HepG2 (cell line): ENCODE measurements around the gene NPC2. TPM values are rescaled to one million over a fixed set of nuclear protein-coding genes. Genes with fewer than 3 reads are reported as not detected.

Experiments
- ATAC-seq: fragments of 200-7000 bp; cut with Tn5 transposase; 3 replicates; pipeline ENCODE4 v1.9.1; 2020; ENCODE audit warnings: mild to moderate bottlenecking, moderate library complexity
- BruUV-seq: library from RNA; stranded (reverse); fragments of 400-500 nt; replicated peaks from 2 replicates; lab custom pipeline; 2021; lab: Mats Ljungman, UMichigan
- CTCF ChIA-PET: fragments of 300-600 bp; formaldehyde crosslinking; extraction: SDS; loops from one replicate; lab custom pipeline; 2021; ENCODE audit warnings: low total read pairs, inconsistent platforms, low intra/inter-chr PET ratio; lab: Yijun Ruan, JAX
- POLR2A ChIA-PET: fragments of 350-600 bp; sonication (Branson Sonifier 250); formaldehyde crosslinking; loops from one replicate; lab custom pipeline; 2020; ENCODE audit warnings: antibody characterized with exemption, inconsistent platforms; lab: Yijun Ruan, JAX
- DNase-seq: peaks from one replicate; pipeline ENCODE4 v3.0.0-alpha.2; 2015; ENCODE audit warnings: low spot score
- FAIRE-seq: peaks from 3 replicates; lab custom pipeline; 2011; peaks lifted over from hg19 to GRCh38; lab: Jason Lieb, UNC
- H2AFZ ChIP-seq: one replicate; pipeline ENCODE4 v1.6.1; 2011; ENCODE audit warnings: low read length, inconsistent platforms
- H3K27ac ChIP-seq: fragments of 300-600 bp; 3 replicates; pipeline ENCODE4 v1.8.0; 2011; ENCODE audit warnings: mixed run types, mild to moderate bottlenecking, mixed read lengths, low read length, inconsistent platforms; ENCODE audit not compliant: insufficient read depth; ENCODE audit errors: extremely low read length
- H3K27me3 ChIP-seq, 2 experiments: fragments of 200-600 bp in 1 of 2; 2 replicates in 1 of 2; 3 replicates in 1 of 2; pipeline versions ENCODE4 v1.6.0 to v1.8.0; 2011; ENCODE audit warnings: low read length in 2 of 2, mild to moderate bottlenecking in 2 of 2, moderate library complexity in 2 of 2, inconsistent platforms in 1 of 2; ENCODE audit not compliant: insufficient read depth in 2 of 2, control insufficient read depth in 1 of 2
- H3K36me3 ChIP-seq, 2 experiments: fragments of 200-600 bp in 1 of 2; replicated peaks in 1 of 2; 2 replicates in 1 of 2; 3 replicates in 1 of 2; pipeline versions ENCODE4 v1.5.1 to v1.8.0; 2011; ENCODE audit warnings: low read length in 2 of 2, inconsistent platforms in 1 of 2; ENCODE audit not compliant: insufficient read depth in 2 of 2, control insufficient read depth in 1 of 2
- H3K4me1 ChIP-seq: 2 replicates; pipeline ENCODE4 v1.5.1; 2012; ENCODE audit warnings: low read length, inconsistent platforms; ENCODE audit not compliant: insufficient read depth
- H3K4me2 ChIP-seq: 2 replicates; pipeline ENCODE4 v1.6.0; 2011; ENCODE audit warnings: low read depth, low read length, inconsistent platforms
- H3K4me3 ChIP-seq, 3 experiments: fragments of 200-600 bp in 1 of 3; sonication (generic), shearing (Covaris generic) in 1 of 3; replicated peaks in 1 of 3; 2 replicates each; pipeline ENCODE4 v1.5.1; 2011 to 2016; ENCODE audit warnings: low read length in 3 of 3, inconsistent platforms in 2 of 3, low read depth in 2 of 3, mild to moderate bottlenecking in 2 of 3, control low read depth in 1 of 3, mixed read lengths in 1 of 3; ENCODE audit not compliant: insufficient read depth in 1 of 3
- H3K79me2 ChIP-seq: one replicate; pipeline ENCODE4 v1.6.1; 2011; ENCODE audit warnings: low read length, inconsistent platforms; ENCODE audit not compliant: insufficient read depth
- H3K9ac ChIP-seq: 2 replicates; pipeline ENCODE4 v1.6.0; 2011; ENCODE audit warnings: mild to moderate bottlenecking, low read depth, low read length, inconsistent platforms; ENCODE audit not compliant: insufficient read depth
- H3K9me3 ChIP-seq: 2 replicates; pipeline ENCODE4 v1.5.1; 2012; ENCODE audit warnings: mild to moderate bottlenecking, low read length
- H4K20me1 ChIP-seq: 2 replicates; pipeline ENCODE4 v1.6.0; 2011; ENCODE audit warnings: inconsistent platforms, mild to moderate bottlenecking, low read length, moderate library complexity; ENCODE audit not compliant: insufficient read depth
- BATF2 ChIP-seq: sonication (generic); formaldehyde crosslinking; IDR thresholded peaks from 2 replicates; pipeline ENCODE4 v1.8.0; 2022; ENCODE audit warnings: mild to moderate bottlenecking, missing genetic modification reagents, moderate library complexity
- KLF16 ChIP-seq, 2 experiments: sonication (generic) in 1 of 2; formaldehyde crosslinking in 1 of 2; IDR thresholded peaks; 2 replicates each; pipeline versions ENCODE4 v1.6.1 to v1.8.0; 2016 to 2023; ENCODE audit warnings: missing genetic modification reagents in 2 of 2, missing compliant biosample characterization in 1 of 2
- MIER2 ChIP-seq: IDR thresholded peaks from 2 replicates; pipeline ENCODE4 v1.6.1; 2016; ENCODE audit warnings: missing biosample characterization, missing genetic modification reagents
- MTF2 ChIP-seq: sonication (generic); formaldehyde crosslinking; IDR thresholded peaks from 2 replicates; pipeline ENCODE4 v1.5.0; 2020; ENCODE audit warnings: missing genetic modification reagents, borderline replicate concordance
- MYC ChIP-seq: sonication (generic); formaldehyde crosslinking; IDR thresholded peaks from 2 replicates; pipeline ENCODE4 v1.9.0; 2021; ENCODE audit warnings: missing genetic modification reagents, borderline replicate concordance
- POLR2AphosphoS5 ChIP-seq: IDR thresholded peaks from 2 replicates; pipeline ENCODE4 v1.6.1; 2012; ENCODE audit warnings: low read depth, low read length
- RARG ChIP-seq: sonication (generic); formaldehyde crosslinking; IDR thresholded peaks from 2 replicates; pipeline ENCODE4 v1.4.0; 2020; ENCODE audit warnings: low read depth, mild to moderate bottlenecking, missing genetic modification reagents
- REST ChIP-seq, 2 experiments: IDR thresholded peaks; 2 replicates each; pipeline ENCODE4 v1.6.1; 2011 to 2012; ENCODE audit warnings: low read length in 2 of 2, borderline replicate concordance in 1 of 2, low read depth in 1 of 2, mild to moderate bottlenecking in 1 of 2, moderate library complexity in 1 of 2
- ZNF296 ChIP-seq: sonication (generic); formaldehyde crosslinking; conservative IDR thresholded peaks from 2 replicates; pipeline ENCODE4 v1.5.0; 2020; ENCODE audit warnings: mild to moderate bottlenecking, missing genetic modification reagents
- ZNF317 ChIP-seq: sonication (generic); formaldehyde crosslinking; IDR thresholded peaks from 2 replicates; pipeline ENCODE4 v1.5.0; 2020; ENCODE audit warnings: mild to moderate bottlenecking, missing genetic modification reagents
- WGBS: methylation state at CpG from one replicate; pipeline ENCODE4 v1.1.6; 2017; ENCODE audit warnings: low lambda C conversion rate; 5-methylcytosine and 5-hydroxymethylcytosine counted together
- in situ Hi-C: cut with HindIII; loops from 2 replicates; pipeline ENCODE4 v1.10.0; 2017; ENCODE audit warnings: low pct_unique_long_range_greater_than_20kb; ENCODE audit not compliant: extremely low pct_ligation_motif_present
- intact Hi-C: fragments of 100-400 bp; cut with micrococcal nuclease; formaldehyde crosslinking; loops from one replicate; pipeline ENCODE4 v1.10.0; 2022; ENCODE audit not compliant: unreplicated experiment
- polyA plus RNA-seq, 8 experiments: library from polyadenylated mRNA; depleted of rRNA in 3 of 8; stranded (reverse) in 7 of 8; unstranded in 1 of 8; fragments of >200 nt; fragmentation: Illumina TruSeq in 4 of 8; extraction: Trizol in 4 of 8; gene quantifications; 2 replicates each; pipeline versions ENCODE4 v1.2.1 to v1.2.3, GENCODE V29; 2011 to 2016; ENCODE audit warnings: low read depth in 4 of 8, missing spikeins in 1 of 8, mixed read lengths in 1 of 8; ENCODE audit not compliant: insufficient read depth in 1 of 8
- total RNA-seq, 5 experiments: library from RNA; depleted of rRNA; stranded (reverse); fragments of >200 nt; fragmentation: Illumina TruSeq; extraction: Trizol; gene quantifications; 2 replicates each; pipeline ENCODE4 v1.2.3, GENCODE V29; 2016; ENCODE audit warnings: low read depth in 1 of 5

The NPC2 gene
- total and polyA plus RNA-seq, 2 of the 13 experiments (the other 11 are each of a cell fraction or from before 2014, with no cell fraction given) = 132 to 164 TPM

- Histone ChIP-seq H2AFZ (no peak overlapping the region), H3K36me3 (no peaks in the 10 kb centered on the region), H3K27ac (no peak overlapping the region), H3K9ac (no peak overlapping the region), H3K4me1 (peaks cover 6% of the 10 kb centered on the region), H3K4me2 (no peak overlapping the region), H3K27me3 (no peaks in the 10 kb centered on the region; a peak in 1 of 5 replicates), H4K20me1 (no peaks in the 10 kb centered on the region), H3K4me3 (no peak overlapping the region), H3K9me3 (no peaks in the 10 kb centered on the region), H3K79me2 (no peaks in the 10 kb centered on the region)
- intact Hi-C loops = no loop called here
- no peak for ATAC-seq
- BruUV-seq = no TSS peak
- FAIRE-seq = no peak
- 18% methylated on average over 3 of the region's 3 CpGs for WGBS
- TF ChIP-seq ZNF317 (CRISPR knock-in tag) = no peak
- no peak for TF ChIP-seq BATF2 (CRISPR knock-in tag)
- peak; percentile 92 for TF ChIP-seq MIER2 (CRISPR knock-in tag)
- TF ChIP-seq MYC = no peak
- peak; percentile 51 to 93 for TF ChIP-seq REST (IDR thresholded peaks at IDR 0.05; ENCODE audit: borderline replicate concordance in 1 of 2, low read depth in 1 of 2, low read length in 2 of 2)
- TF ChIP-seq KLF16 (CRISPR knock-in tag; IDR thresholded peaks at IDR 0.05) = 0 out of 4 replicates have a peak, but pooled peaks of 1 of the 2 experiments have one; percentile 29
- TF ChIP-seq POLR2AphosphoS5 = no peak
- TF ChIP-seq RARG (CRISPR knock-in tag) = no peak
- TF ChIP-seq ZNF296 = no peak
- no peak for TF ChIP-seq MTF2
- DNase-seq = no peak
- ChIA-PET CTCF (no interaction called here), POLR2A (no interaction called here)
- in situ Hi-C loops = no loop called here
Observed at GRCh38 chr14:74437496-74438053, 55.5 kb downstream of the NPC2 start.
